Neuron (in vitro differentiated cells): Measurements from ENCODE around the gene TIMP3.

Source experiments
- H2AFZ ChIP-seq: one replicate; pipeline ENCODE4 v1.6.1; 2013; ENCODE audit warnings: low read depth, mild to moderate bottlenecking, inconsistent platforms, low read length, moderate library complexity
- H3K27me3 ChIP-seq: one replicate; pipeline ENCODE4 v1.6.1; 2013; ENCODE audit warnings: low read length; ENCODE audit not compliant: insufficient read depth
- H3K36me3 ChIP-seq: one replicate; pipeline ENCODE4 v1.6.1; 2013; ENCODE audit warnings: low read length; ENCODE audit not compliant: insufficient read depth
- H3K4me1 ChIP-seq: one replicate; pipeline ENCODE4 v1.6.1; 2013; ENCODE audit warnings: low read length; ENCODE audit not compliant: insufficient read depth
- H3K4me3 ChIP-seq: 2 replicates; pipeline ENCODE4 v1.5.1; 2013; ENCODE audit warnings: mild to moderate bottlenecking, low read length, moderate library complexity
- H3K9me3 ChIP-seq: one replicate; pipeline ENCODE4 v1.6.1; 2013; ENCODE audit warnings: low read length

Gene TIMP3

GRCh38 chr22:32771756-32772155 lies 29.7 kb upstream of the TIMP3 start:
- Histone ChIP-seq H3K27me3 (no peaks in the 10 kb centered on the region), H3K9me3 (no peaks in the 10 kb centered on the region), H3K4me1 (no peaks in the 10 kb centered on the region), H3K36me3 (no peaks in the 10 kb centered on the region), H2AFZ (no peak overlapping the region), H3K4me3 (no peak overlapping the region)

GRCh38 chr22:32775957-32776356 lies 25.5 kb upstream of the TIMP3 start:
- Histone ChIP-seq H3K4me3 (no peak overlapping the region), H2AFZ (no peak overlapping the region)

GRCh38 chr22:32776397-32776796 lies 25.1 kb upstream of the TIMP3 start:
- Histone ChIP-seq H3K4me1 (no peaks in the 10 kb centered on the region), H3K9me3 (no peaks in the 10 kb centered on the region), H2AFZ (no peak overlapping the region), H3K27me3 (no peaks in the 10 kb centered on the region), H3K36me3 (no peaks in the 10 kb centered on the region), H3K4me3 (no peak overlapping the region)

More at GRCh38 chr22:32775957-32776356, 25.5 kb upstream of the TIMP3 start:
- H3K27me3 ChIP-seq = no peaks in the 10 kb centered on the region
- no peaks in the 10 kb centered on the region for H3K9me3 ChIP-seq
- H3K4me1 ChIP-seq = no peaks in the 10 kb centered on the region
- H3K36me3 ChIP-seq = no peaks in the 10 kb centered on the region

GRCh38 chr22:32776802-32777201 lies 24.7 kb upstream of the TIMP3 start:
- no peaks in the 10 kb centered on the region for H3K4me1 ChIP-seq
- no peak overlapping the region for H3K4me3 ChIP-seq
- H2AFZ ChIP-seq = no peak overlapping the region
- H3K9me3 ChIP-seq = no peaks in the 10 kb centered on the region
- no peaks in the 10 kb centered on the region for H3K27me3 ChIP-seq
- H3K36me3 ChIP-seq = no peaks in the 10 kb centered on the region

GRCh38 chr22:32777987-32778386 lies 23.5 kb upstream of the TIMP3 start:
- no peak overlapping the region for H3K4me3 ChIP-seq
- no peaks in the 10 kb centered on the region for H3K27me3 ChIP-seq

GRCh38 chr22:32780726-32781310 lies 20.7 kb upstream of the TIMP3 start:
- H3K4me3 ChIP-seq = no peak overlapping the region
- no peaks in the 10 kb centered on the region for H3K36me3 ChIP-seq
- H3K4me1 ChIP-seq = no peaks in the 10 kb centered on the region
- no peaks in the 10 kb centered on the region for H3K9me3 ChIP-seq
- H3K27me3 ChIP-seq = no peaks in the 10 kb centered on the region
- H2AFZ ChIP-seq = no peak overlapping the region

More at GRCh38 chr22:32777987-32778386, 23.5 kb upstream of the TIMP3 start:
- no peaks in the 10 kb centered on the region for H3K4me1 ChIP-seq
- H3K36me3 ChIP-seq = no peaks in the 10 kb centered on the region
- no peak overlapping the region for H2AFZ ChIP-seq
- no peaks in the 10 kb centered on the region for H3K9me3 ChIP-seq

- no peaks in the 10 kb centered on the region for H3K4me1 ChIP-seq
- no peaks in the 10 kb centered on the region for H3K9me3 ChIP-seq
- H3K36me3 ChIP-seq = no peaks in the 10 kb centered on the region
Observed at GRCh38 chr22:32781695-32782094, 19.8 kb upstream of the TIMP3 start.

GRCh38 chr22:32785321-32786026 lies 16.0 kb upstream of the TIMP3 start:
- no peak overlapping the region for H3K4me3 ChIP-seq
- H3K4me1 ChIP-seq = no peaks in the 10 kb centered on the region
- no peak overlapping the region for H2AFZ ChIP-seq
- no peaks in the 10 kb centered on the region for H3K27me3 ChIP-seq
- no peaks in the 10 kb centered on the region for H3K9me3 ChIP-seq
- no peaks in the 10 kb centered on the region for H3K36me3 ChIP-seq

More at GRCh38 chr22:32781695-32782094, 19.8 kb upstream of the TIMP3 start:
- H2AFZ ChIP-seq = no peak overlapping the region
- H3K27me3 ChIP-seq = no peaks in the 10 kb centered on the region
- H3K4me3 ChIP-seq = no peak overlapping the region

- Histone ChIP-seq H3K36me3 (no peaks in the 10 kb centered on the region), H3K4me1 (no peaks in the 10 kb centered on the region), H3K9me3 (no peaks in the 10 kb centered on the region), H2AFZ (no peak overlapping the region), H3K27me3 (no peaks in the 10 kb centered on the region), H3K4me3 (no peak overlapping the region)
Observed at GRCh38 chr22:32786027-32786418, 15.5 kb upstream of the TIMP3 start.

- no peak overlapping the region for H3K4me3 ChIP-seq
- H3K36me3 ChIP-seq = no peaks in the 10 kb centered on the region
- H2AFZ ChIP-seq = no peak overlapping the region
- no peaks in the 10 kb centered on the region for H3K9me3 ChIP-seq
- no peaks in the 10 kb centered on the region for H3K27me3 ChIP-seq
- H3K4me1 ChIP-seq = no peaks in the 10 kb centered on the region
Observed at GRCh38 chr22:32788904-32789624, 12.4 kb upstream of the TIMP3 start.

GRCh38 chr22:32789797-32790620 lies 11.5 kb upstream of the TIMP3 start:
- H3K4me1 ChIP-seq = no peaks in the 10 kb centered on the region
- no peaks in the 10 kb centered on the region for H3K27me3 ChIP-seq
- H3K9me3 ChIP-seq = no peaks in the 10 kb centered on the region
- H3K4me3 ChIP-seq = no peak overlapping the region
- H3K36me3 ChIP-seq = no peaks in the 10 kb centered on the region
- H2AFZ ChIP-seq = no peak overlapping the region

- no peaks in the 10 kb centered on the region for H3K4me1 ChIP-seq
- H3K9me3 ChIP-seq = no peaks in the 10 kb centered on the region
- no peak overlapping the region for H2AFZ ChIP-seq
- H3K4me3 ChIP-seq = no peak overlapping the region
- H3K36me3 ChIP-seq = no peaks in the 10 kb centered on the region
- H3K27me3 ChIP-seq = no peaks in the 10 kb centered on the region
Observed at GRCh38 chr22:32791056-32791455, 10.4 kb upstream of the TIMP3 start.

- Histone ChIP-seq H3K9me3 (no peaks in the 10 kb centered on the region), H2AFZ (no peak overlapping the region), H3K4me3 (no peak overlapping the region), H3K36me3 (no peaks in the 10 kb centered on the region), H3K4me1 (no peaks in the 10 kb centered on the region), H3K27me3 (no peaks in the 10 kb centered on the region)
Observed at GRCh38 chr22:32791485-32791884, 10.0 kb upstream of the TIMP3 start.
